ENCODE results near the gene MYO5B.

The MYO5B gene

GRCh38 chr18:50061876-50062517 is 132.9 kb downstream of the MYO5B start:
- H3K4me3 Mint-ChIP-seq, result no peak overlapping the region
- no peak for DNase-seq (ENCODE audit: low spot score in 2 of 2)
- H3K36me3 Mint-ChIP-seq (ENCODE audit: insufficient read depth), result no peaks in the 10 kb centered on the region
- H3K9me3 Mint-ChIP-seq, result no peaks in the 10 kb centered on the region
- peaks cover 86% of the 10 kb centered on the region for H3K27me3 Mint-ChIP-seq
- H3K27ac Mint-ChIP-seq (ENCODE audit: low read depth), result no peak overlapping the region
- no peaks in the 10 kb centered on the region for H3K4me1 Mint-ChIP-seq
- ATAC-seq (replicated peaks; ENCODE audit: extremely low read depth, poor library complexity, severe bottlenecking), result no peak

GRCh38 chr18:50060822-50061221 is 134.1 kb downstream of the MYO5B start:
- DNase-seq (ENCODE audit: low spot score in 2 of 2) (no peak), ATAC-seq (replicated peaks; ENCODE audit: extremely low read depth, poor library complexity, severe bottlenecking) (no peak)
- Mint-ChIP-seq H3K4me3 (no peak overlapping the region), H3K9me3 (no peaks in the 10 kb centered on the region), H3K4me1 (no peaks in the 10 kb centered on the region), H3K36me3 (ENCODE audit: insufficient read depth) (no peaks in the 10 kb centered on the region), H3K27me3 (peaks cover 74% of the 10 kb centered on the region), H3K27ac (ENCODE audit: low read depth) (no peak overlapping the region)

GRCh38 chr18:50058731-50059130 is 136.2 kb downstream of the MYO5B start:
- Mint-ChIP-seq H3K4me3 (no peak overlapping the region), H3K36me3 (ENCODE audit: insufficient read depth) (no peaks in the 10 kb centered on the region), H3K27me3 (peaks cover 63% of the 10 kb centered on the region), H3K27ac (ENCODE audit: low read depth) (no peak overlapping the region), H3K9me3 (no peaks in the 10 kb centered on the region), H3K4me1 (no peaks in the 10 kb centered on the region)
- no peak for ATAC-seq (replicated peaks; ENCODE audit: extremely low read depth, poor library complexity, severe bottlenecking)
- DNase-seq (ENCODE audit: low spot score in 2 of 2), result no peak

- peaks cover 55% of the 10 kb centered on the region for H3K27me3 Mint-ChIP-seq
Measured at GRCh38 chr18:50057009-50057408, 137.9 kb downstream of the MYO5B start.

GRCh38 chr18:50056185-50056584 is 138.8 kb downstream of the MYO5B start:
- Mint-ChIP-seq H3K27ac (ENCODE audit: low read depth) (no peak overlapping the region), H3K27me3 (peaks cover 58% of the 10 kb centered on the region), H3K36me3 (ENCODE audit: insufficient read depth) (no peaks in the 10 kb centered on the region), H3K4me1 (no peaks in the 10 kb centered on the region), H3K9me3 (no peaks in the 10 kb centered on the region), H3K4me3 (no peak overlapping the region)
- ATAC-seq (replicated peaks; ENCODE audit: extremely low read depth, poor library complexity, severe bottlenecking) (no peak), DNase-seq (ENCODE audit: low spot score in 2 of 2) (no peak)

More at GRCh38 chr18:50057009-50057408, 137.9 kb downstream of the MYO5B start:
- H3K4me1 Mint-ChIP-seq, result no peaks in the 10 kb centered on the region
- no peak for DNase-seq (ENCODE audit: low spot score in 2 of 2)
- no peak for ATAC-seq (replicated peaks; ENCODE audit: extremely low read depth, poor library complexity, severe bottlenecking)
- no peak overlapping the region for H3K4me3 Mint-ChIP-seq
- H3K9me3 Mint-ChIP-seq, result no peaks in the 10 kb centered on the region
- no peak overlapping the region for H3K27ac Mint-ChIP-seq (ENCODE audit: low read depth)
- no peaks in the 10 kb centered on the region for H3K36me3 Mint-ChIP-seq (ENCODE audit: insufficient read depth)

DNA sequence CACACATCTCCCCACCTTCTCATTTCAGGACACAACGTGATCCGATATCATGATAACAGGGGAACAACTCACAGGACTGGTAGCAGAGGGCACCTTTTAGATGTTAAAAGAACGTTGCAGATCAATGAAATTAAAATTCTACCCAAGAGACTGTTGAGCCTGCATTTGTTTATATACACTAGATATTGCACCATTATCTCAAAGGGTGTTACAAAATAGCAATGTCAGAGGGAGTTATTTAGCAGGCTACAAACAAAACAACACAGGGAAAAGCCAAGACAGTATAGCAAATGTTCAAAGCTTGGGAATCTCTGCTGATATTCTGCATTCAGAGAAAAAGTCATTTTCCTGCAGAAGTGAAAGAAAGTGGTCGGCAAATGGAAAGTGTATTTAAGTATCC is 139.5 kb downstream of the MYO5B start:
- ATAC-seq (replicated peaks; ENCODE audit: extremely low read depth, poor library complexity, severe bottlenecking) (no peak), DNase-seq (ENCODE audit: low spot score in 2 of 2) (no peak)
- Mint-ChIP-seq H3K4me3 (no peak overlapping the region), H3K4me1 (no peaks in the 10 kb centered on the region), H3K27me3 (peaks cover 52% of the 10 kb centered on the region), H3K36me3 (ENCODE audit: insufficient read depth) (no peaks in the 10 kb centered on the region), H3K27ac (ENCODE audit: low read depth) (no peak overlapping the region), H3K9me3 (no peaks in the 10 kb centered on the region)

- no peaks in the 10 kb centered on the region for H3K4me1 Mint-ChIP-seq
- no peaks in the 10 kb centered on the region for H3K9me3 Mint-ChIP-seq
- H3K4me3 Mint-ChIP-seq, result no peak overlapping the region
- no peak for ATAC-seq (replicated peaks; ENCODE audit: extremely low read depth, poor library complexity, severe bottlenecking)
- DNase-seq (ENCODE audit: low spot score in 2 of 2), result no peak
- H3K27me3 Mint-ChIP-seq, result peaks cover 38% of the 10 kb centered on the region
- H3K27ac Mint-ChIP-seq (ENCODE audit: low read depth), result no peak overlapping the region
- no peaks in the 10 kb centered on the region for H3K36me3 Mint-ChIP-seq (ENCODE audit: insufficient read depth)
Measured at GRCh38 chr18:50053111-50053510, 141.8 kb downstream of the MYO5B start.

GRCh38 chr18:50051288-50051687 is 143.7 kb downstream of the MYO5B start:
- ATAC-seq (replicated peaks; ENCODE audit: extremely low read depth, poor library complexity, severe bottlenecking), result no peak
- no peaks in the 10 kb centered on the region for H3K4me1 Mint-ChIP-seq
- H3K27me3 Mint-ChIP-seq, result peaks cover 27% of the 10 kb centered on the region
- no peak overlapping the region for H3K27ac Mint-ChIP-seq (ENCODE audit: low read depth)
- no peaks in the 10 kb centered on the region for H3K9me3 Mint-ChIP-seq
- no peak overlapping the region for H3K4me3 Mint-ChIP-seq
- no peaks in the 10 kb centered on the region for H3K36me3 Mint-ChIP-seq (ENCODE audit: insufficient read depth)
- no peak for DNase-seq (ENCODE audit: low spot score in 2 of 2)

GRCh38 chr18:50045126-50045525 is 149.8 kb downstream of the MYO5B start:
- ATAC-seq (replicated peaks; ENCODE audit: extremely low read depth, poor library complexity, severe bottlenecking), result no peak
- Mint-ChIP-seq H3K27ac (ENCODE audit: low read depth) (no peak overlapping the region), H3K4me1 (no peaks in the 10 kb centered on the region), H3K27me3 (peaks cover 39% of the 10 kb centered on the region), H3K9me3 (no peaks in the 10 kb centered on the region), H3K4me3 (no peak overlapping the region), H3K36me3 (ENCODE audit: insufficient read depth) (no peaks in the 10 kb centered on the region)
- DNase-seq (ENCODE audit: low spot score in 2 of 2), result no peak

DNA sequence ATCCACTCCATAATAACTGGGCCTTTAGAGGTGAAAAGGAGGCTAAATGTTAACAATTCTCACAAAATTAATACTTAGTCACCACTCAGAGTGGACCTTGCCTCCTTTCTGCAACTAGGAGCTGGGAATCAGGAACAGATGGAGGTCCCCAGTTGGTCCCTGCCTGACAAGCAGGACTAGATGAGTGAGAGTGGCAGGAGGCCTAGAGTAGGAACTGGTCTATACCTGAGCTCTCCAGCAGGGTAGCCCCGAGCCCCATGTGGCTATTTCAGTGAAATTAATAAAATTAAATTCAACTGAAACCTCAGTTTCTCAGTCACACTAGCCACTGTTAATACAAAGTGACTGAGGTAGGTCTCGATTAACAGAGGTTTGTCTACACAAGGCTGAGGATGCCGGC is 150.5 kb downstream of the MYO5B start:
- H3K9me3 Mint-ChIP-seq, result no peaks in the 10 kb centered on the region
- ATAC-seq (replicated peaks; ENCODE audit: extremely low read depth, poor library complexity, severe bottlenecking) (no peak), DNase-seq (ENCODE audit: low spot score in 2 of 2) (no peak)
- H3K4me3 Mint-ChIP-seq, result no peak overlapping the region
- no peaks in the 10 kb centered on the region for H3K4me1 Mint-ChIP-seq
- no peak overlapping the region for H3K27ac Mint-ChIP-seq (ENCODE audit: low read depth)
- H3K27me3 Mint-ChIP-seq, result peaks cover 39% of the 10 kb centered on the region
- no peaks in the 10 kb centered on the region for H3K36me3 Mint-ChIP-seq (ENCODE audit: insufficient read depth)

GRCh38 chr18:50042611-50043010 is 152.3 kb downstream of the MYO5B start:
- peaks cover 1% of the 10 kb centered on the region for H3K36me3 Mint-ChIP-seq (ENCODE audit: insufficient read depth)
- H3K27ac Mint-ChIP-seq (ENCODE audit: low read depth), result no peak overlapping the region
- H3K4me1 Mint-ChIP-seq, result no peaks in the 10 kb centered on the region
- H3K27me3 Mint-ChIP-seq, result peaks cover 39% of the 10 kb centered on the region
- no peak for DNase-seq (ENCODE audit: low spot score in 2 of 2)
- H3K4me3 Mint-ChIP-seq, result no peak overlapping the region
- no peak for ATAC-seq (replicated peaks; ENCODE audit: extremely low read depth, poor library complexity, severe bottlenecking)
- no peaks in the 10 kb centered on the region for H3K9me3 Mint-ChIP-seq

DNA sequence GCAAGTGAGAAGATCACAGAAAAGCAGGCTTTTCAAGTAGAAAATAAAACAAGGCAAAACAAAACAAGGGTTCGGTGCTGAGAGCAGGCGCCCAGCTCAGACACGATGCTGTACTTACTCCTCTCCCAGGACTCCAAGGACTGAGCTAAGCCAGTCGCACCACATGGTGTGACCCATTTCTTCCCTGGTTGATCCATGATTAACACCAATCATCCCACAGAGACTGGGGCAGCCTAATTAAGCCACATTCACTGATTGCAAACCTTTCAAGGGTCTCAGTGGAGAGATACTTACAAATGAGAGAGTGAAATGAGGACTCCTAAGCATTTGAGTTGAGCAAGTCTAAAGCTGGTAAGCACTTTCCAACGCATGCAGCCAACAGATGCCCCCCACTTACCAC is 155.2 kb downstream of the MYO5B start:
- ATAC-seq (replicated peaks; ENCODE audit: extremely low read depth, poor library complexity, severe bottlenecking), result no peak
- Mint-ChIP-seq H3K27me3 (peaks cover 62% of the 10 kb centered on the region), H3K27ac (ENCODE audit: low read depth) (no peak overlapping the region)

DNA sequence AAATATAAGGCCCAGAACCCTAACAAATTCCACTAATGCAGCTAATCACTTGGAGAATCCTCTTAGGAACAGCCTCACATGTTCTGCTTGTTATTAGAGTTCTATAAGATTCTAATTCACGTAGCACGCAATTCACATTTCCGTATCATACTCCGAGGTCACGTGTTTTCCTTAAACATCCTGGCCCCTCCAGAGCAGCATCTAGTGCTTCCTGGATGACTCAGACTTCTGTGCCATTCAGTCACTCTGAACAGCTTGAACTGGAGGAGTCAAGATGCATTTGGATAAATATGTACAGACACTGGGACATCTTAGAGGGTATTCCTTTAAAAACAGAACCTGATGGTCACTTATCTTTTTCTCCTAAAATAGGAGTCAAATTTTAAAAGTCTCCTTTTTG is 156.5 kb downstream of the MYO5B start:
- ATAC-seq (replicated peaks; ENCODE audit: extremely low read depth, poor library complexity, severe bottlenecking) (no peak), DNase-seq (ENCODE audit: low spot score in 2 of 2) (no peak)
- Mint-ChIP-seq H3K4me3 (no peak overlapping the region), H3K36me3 (ENCODE audit: insufficient read depth) (peaks cover 2% of the 10 kb centered on the region), H3K4me1 (no peaks in the 10 kb centered on the region), H3K9me3 (no peaks in the 10 kb centered on the region), H3K27ac (ENCODE audit: low read depth) (no peak overlapping the region), H3K27me3 (peaks cover 59% of the 10 kb centered on the region)

More for the DNA sequence above, 155.2 kb downstream of the MYO5B start:
- no peak overlapping the region for H3K4me3 Mint-ChIP-seq
- no peak for DNase-seq (ENCODE audit: low spot score in 2 of 2)
- H3K36me3 Mint-ChIP-seq (ENCODE audit: insufficient read depth), result peaks cover 2% of the 10 kb centered on the region
- H3K4me1 Mint-ChIP-seq, result no peaks in the 10 kb centered on the region
- no peaks in the 10 kb centered on the region for H3K9me3 Mint-ChIP-seq
